ENCODE data around the gene KRTAP10-2.

The KRTAP10-2 gene

DNA sequence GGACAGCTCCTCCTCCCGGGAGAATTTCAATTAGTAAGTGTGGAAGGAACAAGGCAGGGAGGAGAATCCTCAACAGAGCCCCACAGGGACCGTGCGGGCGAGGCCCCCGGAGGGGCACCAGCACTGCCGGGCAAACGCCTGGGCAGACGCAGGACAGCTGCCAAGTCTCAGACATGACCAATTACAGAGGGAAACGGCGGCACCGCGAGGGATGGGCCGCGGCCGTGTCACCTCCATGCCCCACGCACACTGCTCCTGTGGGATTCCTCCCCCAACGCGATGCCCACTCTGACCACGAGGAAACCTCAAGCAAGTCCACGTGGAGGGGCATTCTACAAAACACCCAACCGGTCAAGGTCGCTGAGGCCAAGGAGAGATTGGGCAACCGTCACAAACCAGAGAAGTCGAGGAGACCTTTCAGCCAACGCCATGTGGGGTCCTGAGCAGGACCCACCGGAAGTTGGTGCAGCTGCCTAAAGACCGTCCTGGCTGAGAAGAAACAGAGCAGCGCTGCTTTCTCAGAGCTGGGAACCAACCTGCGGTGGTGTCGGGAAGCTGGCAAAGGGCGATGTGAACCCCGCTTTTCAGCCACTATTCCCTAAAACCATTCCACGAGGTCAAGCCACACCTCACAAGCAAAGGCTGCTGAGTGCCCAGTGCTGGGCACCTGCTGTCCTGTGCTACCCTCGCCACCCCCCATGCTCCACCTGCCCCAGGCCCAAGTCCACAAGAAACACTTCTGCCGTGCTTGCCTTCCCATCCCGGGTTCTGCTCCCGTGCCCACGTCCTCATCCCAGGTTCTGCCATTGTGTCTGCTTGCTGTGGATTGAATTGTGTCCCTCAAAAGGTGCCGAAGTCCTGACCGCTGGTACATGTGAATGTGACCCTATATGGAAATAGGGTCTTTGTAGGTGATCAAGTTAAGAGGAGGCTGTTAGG is 20.8 kb upstream of the KRTAP10-2 start:
- Histone ChIP-seq H3K9me3 (ENCODE audit: low read depth, low read length) (no peaks in the 10 kb centered on the region), H3K27ac (no peak overlapping the region), H3K36me3 (ENCODE audit: insufficient read depth, low read length) (peaks cover 7% of the 10 kb centered on the region; the same call in 1 of the 2 replicates), H3K4me3 (no peak overlapping the region), H3K9ac (ENCODE audit: insufficient read length) (no peak overlapping the region)
- TF ChIP-seq FOXP2 (optimal IDR thresholded peaks at IDR 0.05; ENCODE audit: control extremely low read depth, extremely low read length, insufficient read depth) = no peak
- no peak for TF ChIP-seq POLR2AphosphoS5 (IDR thresholded peaks at IDR 0.05; ENCODE audit: borderline replicate concordance, low read depth, low read length)
- TF ChIP-seq EZH2 (IDR thresholded peaks at IDR 0.05) = no peak
- DNase-seq (ENCODE audit: low read depth, low spot score) = no peak

DNA sequence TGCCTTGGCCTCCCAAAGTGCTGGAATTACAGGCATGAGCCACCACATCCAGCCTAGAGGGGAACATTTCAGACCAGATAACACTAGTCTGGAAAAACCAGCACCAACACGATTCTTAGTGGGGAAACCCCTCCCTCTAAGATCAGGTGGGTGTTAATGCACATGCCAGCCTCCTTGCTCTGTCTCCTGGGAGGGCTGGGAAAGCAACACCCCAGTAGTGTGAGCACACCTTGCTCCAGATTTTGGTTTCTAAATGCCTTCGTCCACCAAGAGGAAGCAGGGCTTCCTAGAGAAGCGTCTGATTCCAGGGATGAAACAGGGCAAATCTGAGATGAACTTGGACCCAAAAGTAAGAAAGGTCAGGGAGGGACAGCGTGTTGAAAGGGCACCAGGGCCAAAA is 20.0 kb upstream of the KRTAP10-2 start:
- no peak for DNase-seq (ENCODE audit: low read depth, low spot score)
- Histone ChIP-seq H3K9ac (ENCODE audit: insufficient read length) (no peak overlapping the region), H3K36me3 (ENCODE audit: insufficient read depth, low read length) (peaks cover 15% of the 10 kb centered on the region; the same call in 1 of the 2 replicates), H3K4me3 (no peak overlapping the region), H3K27ac (no peak overlapping the region), H3K9me3 (ENCODE audit: low read depth, low read length) (no peaks in the 10 kb centered on the region)
- TF ChIP-seq FOXP2 (optimal IDR thresholded peaks at IDR 0.05; ENCODE audit: control extremely low read depth, extremely low read length, insufficient read depth) = no peak
- no peak for TF ChIP-seq POLR2AphosphoS5 (IDR thresholded peaks at IDR 0.05; ENCODE audit: borderline replicate concordance, low read depth, low read length)
- TF ChIP-seq EZH2 (IDR thresholded peaks at IDR 0.05) = no peak

DNA sequence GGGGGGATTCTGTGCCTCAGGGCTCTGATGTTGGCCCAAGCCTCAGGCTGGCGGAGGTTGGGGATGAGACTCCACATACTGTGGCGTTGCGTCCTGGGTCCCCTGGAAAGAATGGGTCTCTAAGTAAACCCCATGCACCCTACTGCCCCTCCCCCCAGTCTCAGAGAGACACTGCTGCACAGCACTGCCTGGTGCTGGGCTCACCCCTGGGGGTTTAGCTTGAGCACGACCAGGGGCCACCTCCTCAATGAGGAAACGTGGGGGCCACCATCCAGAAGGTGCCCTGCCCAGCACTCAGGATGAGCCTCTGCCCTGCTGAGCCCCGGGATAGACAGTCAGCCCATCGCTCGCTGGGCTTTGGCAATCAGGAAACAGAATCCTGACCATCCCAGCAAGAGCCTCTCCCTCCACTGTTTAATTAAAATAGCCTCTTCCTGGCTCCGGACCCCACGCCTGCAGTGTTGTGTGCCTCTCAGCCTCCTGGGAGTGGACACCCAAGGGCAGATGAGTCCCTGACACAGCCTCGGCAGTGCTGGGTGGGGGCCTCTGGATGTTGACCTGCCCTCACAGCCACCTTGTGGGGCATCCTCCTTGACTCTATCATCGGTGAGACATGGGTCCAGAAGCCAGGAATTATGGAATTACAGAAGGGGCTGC is 18.7 kb upstream of the KRTAP10-2 start:
- TF ChIP-seq EZH2 (IDR thresholded peaks at IDR 0.05) = no peak
- no peak for TF ChIP-seq POLR2AphosphoS5 (IDR thresholded peaks at IDR 0.05; ENCODE audit: borderline replicate concordance, low read depth, low read length)
- TF ChIP-seq FOXP2 (optimal IDR thresholded peaks at IDR 0.05; ENCODE audit: control extremely low read depth, extremely low read length, insufficient read depth) = no peak
- H3K9me3 ChIP-seq (ENCODE audit: low read depth, low read length) = peaks cover 3% of the 10 kb centered on the region; the same call in 1 of the 2 replicates
- no peak overlapping the region for H3K27ac ChIP-seq
- H3K36me3 ChIP-seq (ENCODE audit: insufficient read depth, low read length) = peaks cover 19% of the 10 kb centered on the region
- no peak for DNase-seq (ENCODE audit: low read depth, low spot score)
- no peak overlapping the region for H3K9ac ChIP-seq (ENCODE audit: insufficient read length)
- no peak overlapping the region for H3K4me3 ChIP-seq

DNA sequence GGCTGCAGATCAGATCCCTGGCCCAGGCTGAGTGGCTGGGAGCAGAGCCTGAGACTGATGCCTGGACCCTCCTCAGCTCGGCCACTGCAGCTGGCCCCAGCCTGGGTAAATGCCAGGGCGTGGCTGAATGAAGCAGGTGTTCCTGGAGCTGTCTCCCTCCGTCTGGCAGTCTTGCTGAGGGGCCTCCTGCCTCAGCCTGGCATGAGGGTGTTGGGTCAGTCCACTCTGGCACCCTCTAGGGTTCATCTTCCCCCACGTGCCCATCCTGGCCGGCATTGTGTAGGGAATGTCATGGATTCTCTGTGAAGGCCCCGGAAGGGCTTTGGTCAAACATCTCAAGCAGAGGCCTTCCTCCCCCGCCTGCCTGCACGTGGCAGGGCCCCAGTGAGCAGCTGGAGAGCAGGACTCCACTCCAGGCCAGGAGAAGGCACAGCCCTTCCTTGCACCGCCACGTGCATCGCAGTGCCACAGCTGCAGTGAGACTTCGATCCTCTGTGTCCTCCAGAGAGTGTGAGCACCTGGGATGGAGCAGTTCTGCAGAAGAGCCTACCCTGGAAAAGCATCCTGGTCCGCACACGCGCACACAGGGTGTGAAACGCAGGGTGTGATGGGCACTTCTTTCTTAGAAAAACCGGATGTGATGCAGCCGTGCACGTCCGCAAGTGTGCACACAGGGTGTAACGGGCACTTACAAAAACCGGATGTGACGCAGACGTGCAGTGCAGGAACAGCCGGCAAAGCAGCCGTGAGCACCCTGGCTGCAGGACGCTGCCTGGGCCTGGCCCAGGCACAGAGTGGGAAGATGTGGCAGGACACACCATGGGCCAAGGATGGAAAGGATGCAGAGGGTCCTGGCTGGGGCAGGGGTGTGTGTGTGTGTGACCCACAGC is 17.6 kb upstream of the KRTAP10-2 start:
- H3K9ac ChIP-seq (ENCODE audit: insufficient read length) = no peak overlapping the region
- peaks cover 5% of the 10 kb centered on the region; the same call in 1 of the 2 replicates for H3K9me3 ChIP-seq (ENCODE audit: low read depth, low read length)
- H3K27ac ChIP-seq = no peak overlapping the region
- TF ChIP-seq POLR2AphosphoS5 (IDR thresholded peaks at IDR 0.05; ENCODE audit: borderline replicate concordance, low read depth, low read length) = no peak
- TF ChIP-seq EZH2 (IDR thresholded peaks at IDR 0.05) = no peak
- TF ChIP-seq FOXP2 (optimal IDR thresholded peaks at IDR 0.05; ENCODE audit: control extremely low read depth, extremely low read length, insufficient read depth) = no peak
- DNase-seq (ENCODE audit: low read depth, low spot score) = no peak
- no peak overlapping the region for H3K4me3 ChIP-seq
- peaks cover 25% of the 10 kb centered on the region for H3K36me3 ChIP-seq (ENCODE audit: insufficient read depth, low read length)

DNA sequence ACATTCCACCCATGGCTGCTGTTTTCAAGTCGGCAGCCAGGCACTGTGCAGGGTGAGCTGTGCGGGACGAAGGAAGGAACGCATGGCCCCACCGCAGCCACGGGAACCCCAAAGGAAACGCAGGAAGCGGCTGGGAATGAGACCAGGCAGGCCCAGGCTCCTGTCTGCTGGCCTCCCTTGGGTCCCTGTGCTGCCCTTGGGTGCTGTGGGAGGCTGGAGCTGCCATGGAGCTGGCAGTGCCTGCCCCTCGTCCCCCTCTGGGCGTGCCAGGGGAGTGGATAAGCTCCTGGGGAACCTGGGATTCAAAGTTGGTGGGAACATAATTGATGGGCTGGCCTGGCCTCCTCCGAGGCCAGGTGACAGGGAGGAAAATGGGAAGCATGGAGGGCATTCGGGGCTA is 17.0 kb upstream of the KRTAP10-2 start:
- no peak overlapping the region for H3K9ac ChIP-seq (ENCODE audit: insufficient read length)
- DNase-seq (ENCODE audit: low read depth, low spot score) = no peak
- H3K27ac ChIP-seq = no peak overlapping the region
- peaks cover 5% of the 10 kb centered on the region; the same call in 1 of the 2 replicates for H3K9me3 ChIP-seq (ENCODE audit: low read depth, low read length)
- TF ChIP-seq POLR2AphosphoS5 (IDR thresholded peaks at IDR 0.05; ENCODE audit: borderline replicate concordance, low read depth, low read length) (no peak), EZH2 (IDR thresholded peaks at IDR 0.05) (no peak), FOXP2 (optimal IDR thresholded peaks at IDR 0.05; ENCODE audit: control extremely low read depth, extremely low read length, insufficient read depth) (no peak)
- H3K36me3 ChIP-seq (ENCODE audit: insufficient read depth, low read length) = peaks cover 32% of the 10 kb centered on the region
- H3K4me3 ChIP-seq = no peak overlapping the region

DNA sequence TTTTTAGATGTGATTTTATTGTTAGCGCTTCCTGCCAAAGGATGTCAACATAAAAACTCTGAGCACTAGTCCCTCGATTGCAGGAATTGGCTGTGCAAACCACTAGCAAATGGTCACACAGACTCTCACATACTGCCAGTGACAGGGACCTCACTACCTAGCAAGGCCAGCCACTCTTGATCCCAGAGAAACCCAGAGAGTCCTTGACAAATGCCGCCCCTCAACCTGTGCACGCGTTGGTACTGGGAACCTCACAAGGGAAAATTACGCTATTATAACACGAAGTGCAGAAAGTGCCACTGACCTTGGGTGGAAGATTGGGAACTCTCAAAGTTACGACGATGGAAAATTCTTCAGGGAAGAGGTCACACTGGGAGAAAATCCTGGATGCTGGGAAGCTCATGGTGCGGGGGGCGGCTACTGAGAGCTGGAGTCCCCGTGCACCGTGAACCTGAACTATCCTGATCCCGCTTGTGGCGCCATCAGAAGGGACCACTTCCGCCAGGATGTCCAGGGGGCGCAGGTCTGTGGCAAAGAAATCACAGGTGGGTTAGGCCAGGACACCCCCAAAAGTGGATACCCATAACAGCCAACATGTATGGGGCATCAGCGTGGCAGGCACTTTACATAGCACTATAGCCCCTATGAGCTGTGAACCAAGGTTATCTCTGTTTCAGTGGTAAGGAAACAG is 16.3 kb upstream of the KRTAP10-2 start:
- Histone ChIP-seq H3K4me3 (no peak overlapping the region), H3K36me3 (ENCODE audit: insufficient read depth, low read length) (peaks cover 36% of the 10 kb centered on the region), H3K9ac (ENCODE audit: insufficient read length) (no peak overlapping the region), H3K9me3 (ENCODE audit: low read depth, low read length) (peaks cover 6% of the 10 kb centered on the region; the same call in 1 of the 2 replicates), H3K27ac (no peak overlapping the region)
- no peak for DNase-seq (ENCODE audit: low read depth, low spot score)
- TF ChIP-seq EZH2 (IDR thresholded peaks at IDR 0.05) = no peak
- no peak for TF ChIP-seq POLR2AphosphoS5 (IDR thresholded peaks at IDR 0.05; ENCODE audit: borderline replicate concordance, low read depth, low read length)
- no peak for TF ChIP-seq FOXP2 (optimal IDR thresholded peaks at IDR 0.05; ENCODE audit: control extremely low read depth, extremely low read length, insufficient read depth)

DNA sequence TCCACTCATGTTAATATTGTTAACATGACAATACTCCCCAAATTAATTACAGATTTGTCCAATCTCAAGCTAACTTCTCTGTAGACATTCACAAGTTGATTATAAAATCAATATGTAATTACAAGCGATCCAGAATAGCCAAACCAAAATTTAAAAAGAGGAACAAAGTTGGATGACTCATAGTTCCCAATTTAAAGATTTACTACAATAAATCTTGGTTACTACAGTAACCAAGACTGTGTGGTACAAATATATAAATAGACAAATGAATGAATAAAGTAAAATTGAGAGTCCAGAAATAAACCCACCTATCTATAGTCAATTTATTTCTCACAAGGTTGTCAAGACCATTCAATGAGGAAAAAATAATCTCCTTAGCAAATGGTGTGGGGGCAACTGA is 15.1 kb upstream of the KRTAP10-2 start:
- no peak for DNase-seq (ENCODE audit: low read depth, low spot score)
- Histone ChIP-seq H3K4me3 (no peak overlapping the region), H3K9me3 (ENCODE audit: low read depth, low read length) (peaks cover 8% of the 10 kb centered on the region; the same call in 1 of the 2 replicates), H3K27ac (no peak overlapping the region), H3K9ac (ENCODE audit: insufficient read length) (no peak overlapping the region), H3K36me3 (ENCODE audit: insufficient read depth, low read length) (peaks cover 37% of the 10 kb centered on the region)
- TF ChIP-seq FOXP2 (optimal IDR thresholded peaks at IDR 0.05; ENCODE audit: control extremely low read depth, extremely low read length, insufficient read depth) (no peak), POLR2AphosphoS5 (IDR thresholded peaks at IDR 0.05; ENCODE audit: borderline replicate concordance, low read depth, low read length) (no peak), EZH2 (IDR thresholded peaks at IDR 0.05) (no peak)
